ENCODE data around the gene SPATS2. TPM values are rescaled to one million over a fixed set of nuclear protein-coding genes. Genes with fewer than 3 reads are reported as not detected.
A peak's percentile ranks its signal among the peaks of the same experiment; 100 is the strongest.
"Not testable (repeated sequence)": the region's sequence is repeated elsewhere in the genome, so short reads cannot be mapped to it uniquely, and the experiment has no call there.

Gene SPATS2
- total RNA-seq: 10 to 100 TPM in 1 of 2 experiments, 1 to 10 TPM in 1; 9.7 to 12.9 TPM

DNA sequence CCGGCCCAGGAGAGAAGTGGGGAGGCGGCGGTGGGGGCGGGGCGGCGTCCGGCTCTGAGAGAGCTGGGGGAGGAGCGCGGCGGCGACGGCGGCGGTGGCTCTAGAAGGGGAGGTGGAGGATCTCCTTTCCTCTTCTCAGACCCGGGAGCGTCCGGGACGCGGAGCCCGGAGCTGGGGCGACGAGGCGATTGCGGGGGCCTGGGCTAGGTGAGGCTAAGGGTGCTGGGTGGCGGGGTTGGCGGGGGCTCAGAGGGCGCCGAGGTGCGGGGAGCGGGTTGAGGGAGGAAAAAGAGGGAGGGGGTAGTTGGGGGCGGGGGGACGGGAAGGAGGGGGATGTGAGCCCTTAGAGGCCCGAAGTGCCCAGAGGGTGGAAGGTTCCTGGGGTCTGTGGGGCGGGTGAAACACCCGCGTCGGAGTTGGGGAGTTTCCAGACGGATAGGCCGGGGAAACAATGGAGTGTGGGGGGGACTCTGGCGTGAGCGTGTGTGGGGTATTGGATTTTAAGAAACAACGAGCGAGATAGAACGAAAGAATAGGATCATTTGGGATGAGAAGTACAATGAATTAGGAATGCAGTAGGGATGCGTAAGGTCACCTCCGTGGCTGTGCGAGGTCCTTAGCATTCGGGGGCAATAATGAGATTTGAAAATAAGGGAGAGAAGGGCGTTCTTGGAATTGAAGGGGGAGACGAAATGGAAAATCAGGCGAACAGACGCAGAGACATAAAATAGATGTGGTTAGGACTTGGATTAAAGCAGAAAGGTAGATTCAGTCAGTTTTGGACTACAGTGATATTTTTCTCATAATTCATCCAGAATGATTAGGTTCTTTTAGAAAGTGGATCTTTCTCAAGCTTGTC is at the start of gene SPATS2:
SPATS2 (plus strand) TSS at position 82 of the 859 bp plus-strand sequence. CDS start 93,551 bp downstream, outside the sequence.
- POLR2A ChIA-PET: interaction anchor here (0.6 to 2.2 kb wide), 21 partner anchors 8 to 1462 kb away, joined by 3 to 14 read pairs (median 4); partner anchors contain the start of genes DNAJC22, FMNL3, MCRS1 and PRPF40B
- H3K9me3 Mint-ChIP-seq: no peaks in the 10 kb centered on the region
- H3K27ac Mint-ChIP-seq: peak within 1 kb of the TSS; percentile 95
- intact Hi-C loops (cut with micrococcal nuclease): loop anchor here (2.0 to 5.0 kb wide), 4 partner anchors 85 to 255 kb away; partner anchors contain the start of genes MCRS1, PRPF40B and TUBA1A
- no peaks in the 10 kb centered on the region for H3K27me3 Mint-ChIP-seq
- peaks cover 23% of the 10 kb centered on the region for H3K4me1 Mint-ChIP-seq (ENCODE audit: low read depth)
- no peak for DNase-seq
- peaks cover under 1% of the 10 kb centered on the region for H3K36me3 Mint-ChIP-seq
- peak within 1 kb of the TSS; percentile 95 for H3K4me3 Mint-ChIP-seq
- CTCF ChIA-PET: interaction anchor here (0.6 to 11.5 kb wide), 20 partner anchors 8 to 379 kb away, joined by 3 to 428 read pairs (median 5); partner anchors contain the start of genes DNAJC22 and TROAP

DNA sequence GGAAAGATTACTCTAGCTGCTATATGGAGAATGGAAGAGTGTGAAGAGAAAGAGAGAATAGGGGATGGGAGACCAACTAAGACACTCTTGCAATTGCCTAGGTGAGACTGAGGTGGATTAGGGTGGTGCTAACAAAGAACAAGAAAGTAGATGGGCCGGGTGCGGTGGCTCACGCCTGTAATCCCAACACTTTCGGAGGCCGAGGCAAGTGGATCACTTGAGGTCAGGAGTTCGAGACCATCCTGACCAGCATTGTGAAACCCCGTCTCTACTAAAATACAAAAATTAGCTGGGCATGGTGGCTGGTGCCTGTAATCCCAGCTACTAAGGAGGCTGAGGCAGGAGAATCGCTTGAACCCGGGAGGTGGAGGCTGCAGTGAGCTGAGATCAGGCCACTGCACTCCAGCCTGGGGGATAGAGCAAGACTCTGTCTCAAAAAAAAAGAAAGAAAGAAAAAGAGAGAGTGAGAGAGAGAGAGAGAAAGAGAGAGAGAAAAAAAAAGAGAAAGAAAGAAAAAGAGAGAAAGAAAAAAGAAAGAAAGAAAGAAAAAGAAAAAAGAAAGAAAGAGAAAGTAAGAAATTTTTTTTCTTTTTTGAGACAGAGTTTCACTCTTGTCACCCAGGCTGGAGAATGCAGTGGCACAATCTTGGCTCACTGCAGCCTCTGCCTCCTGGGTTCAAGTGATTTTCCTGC is 46.7 kb upstream of the SPATS2 start:
- POLR2A ChIA-PET; intact Hi-C loops (cut with micrococcal nuclease); H3K27me3 Mint-ChIP-seq; H3K9me3 Mint-ChIP-seq; H3K36me3 Mint-ChIP-seq; H3K4me3 Mint-ChIP-seq; DNase-seq; H3K27ac Mint-ChIP-seq: not testable (repeated sequence)
- CTCF ChIA-PET: interaction anchor here (3.6 kb wide), 1 partner anchor 12 kb away, joined by 21 read pairs; no protein-coding TSS in a partner anchor
- H3K4me1 Mint-ChIP-seq (ENCODE audit: low read depth): peaks cover 19% of the 10 kb centered on the region

DNA sequence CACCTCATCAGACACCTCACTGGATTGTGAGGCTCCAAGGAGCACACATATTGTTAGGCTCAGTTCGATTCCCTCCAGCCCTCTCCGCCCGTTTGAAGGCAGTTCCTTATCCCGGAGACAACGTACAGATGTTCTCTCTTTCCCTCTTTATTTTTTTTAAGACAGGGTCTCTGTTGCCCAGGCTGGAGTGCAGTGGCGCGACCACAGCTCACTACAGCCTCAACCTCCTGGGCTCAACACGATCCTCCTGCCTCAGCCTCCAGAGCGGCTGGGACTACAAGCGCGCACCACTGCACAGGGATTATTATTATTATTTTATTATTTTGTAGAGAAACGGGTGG is 44.9 kb upstream of the SPATS2 start:
- CTCF ChIA-PET: interaction anchor here (0.7 to 5.8 kb wide), 14 partner anchors 10 to 192 kb away, joined by 3 to 44 read pairs (median 5); partner anchors contain the start of genes DNAJC22, PRPH and SPATS2
- peak overlapping the region; percentile 90 for H3K27ac Mint-ChIP-seq
- H3K36me3 Mint-ChIP-seq: peaks cover 9% of the 10 kb centered on the region
- intact Hi-C loops (cut with micrococcal nuclease): loop anchor here (1.0 to 2.0 kb wide), 3 partner anchors 20 to 192 kb away; no protein-coding TSS in a partner anchor
- peak overlapping the region; percentile 99 for H3K4me3 Mint-ChIP-seq
- DNase-seq: no peak
- no peaks in the 10 kb centered on the region for H3K27me3 Mint-ChIP-seq
- H3K4me1 Mint-ChIP-seq (ENCODE audit: low read depth): peaks cover 19% of the 10 kb centered on the region
- POLR2A ChIA-PET: interaction anchor here (1.0 to 2.7 kb wide), 8 partner anchors 9 to 192 kb away, joined by 3 to 12 read pairs (median 6); partner anchors contain the start of genes PRPH, SPATS2 and TUBA1B
- no peaks in the 10 kb centered on the region for H3K9me3 Mint-ChIP-seq

DNA sequence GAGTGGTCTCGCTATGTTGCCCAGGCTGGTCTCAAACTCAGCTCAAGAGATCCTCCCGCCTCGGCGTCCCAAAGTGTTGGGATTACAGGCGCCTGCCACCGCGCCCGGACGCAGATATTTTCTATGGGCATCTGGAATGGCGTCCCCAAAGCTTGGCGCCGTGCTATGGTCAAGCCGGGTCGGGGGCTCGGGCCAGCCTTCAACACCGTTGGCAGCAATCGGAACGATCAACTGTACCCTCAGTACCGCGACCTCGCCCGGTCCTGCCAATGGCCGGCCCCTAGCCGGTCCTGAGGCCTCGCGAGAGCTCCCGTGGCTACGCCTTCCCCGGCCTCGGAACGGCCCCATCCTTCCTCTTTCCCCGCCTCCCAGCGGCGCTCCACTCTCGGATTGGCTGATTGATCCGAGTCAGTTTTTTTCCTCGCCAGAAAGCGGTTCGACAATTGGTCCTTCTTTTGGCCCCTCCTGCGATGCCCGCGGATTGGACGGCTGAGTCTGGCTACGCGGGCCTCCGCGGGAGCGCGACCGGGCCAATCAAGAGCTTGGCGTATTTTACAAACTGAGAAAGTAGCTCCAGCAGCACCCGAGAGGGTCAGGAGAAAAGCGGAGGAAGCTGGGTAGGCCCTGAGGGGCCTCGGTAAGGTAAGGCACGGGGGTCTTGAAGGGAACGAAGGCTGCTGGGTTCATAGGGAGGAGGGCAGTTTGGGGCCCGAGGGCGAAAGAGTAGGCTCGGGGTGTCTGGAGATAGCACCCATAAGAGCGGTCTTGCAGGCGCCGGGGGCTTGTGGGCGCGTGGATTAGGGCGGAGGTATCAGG is 44.3 kb upstream of the SPATS2 start, which contains the start of gene TROAP:
TROAP (plus strand) TSS at position 548 of the 816 bp plus-strand sequence. CDS start 354 bp downstream, outside the sequence.
- H3K27me3 Mint-ChIP-seq: no peaks in the 10 kb centered on the region
- intact Hi-C loops (cut with micrococcal nuclease): loop anchor here (1.0 to 2.0 kb wide), 4 partner anchors 20 to 193 kb away; partner anchors contain the start of gene TUBA1A
- ChIA-PET POLR2A (interaction anchor here (0.8 to 2.7 kb wide), 10 partner anchors 9 to 193 kb away, joined by 3 to 12 read pairs (median 6); partner anchors contain the start of genes PRPH, SPATS2 and TUBA1B), CTCF (interaction anchor here (0.7 to 5.8 kb wide), 15 partner anchors 9 to 191 kb away, joined by 3 to 44 read pairs (median 6); partner anchors contain the start of genes DNAJC22, PRPH and SPATS2)
- DNase-seq: peak; percentile 99
- peaks cover 12% of the 10 kb centered on the region for H3K36me3 Mint-ChIP-seq
- no peaks in the 10 kb centered on the region for H3K9me3 Mint-ChIP-seq
- H3K27ac Mint-ChIP-seq: peak within 1 kb of the TSS; percentile 90
- H3K4me1 Mint-ChIP-seq (ENCODE audit: low read depth): peaks cover 19% of the 10 kb centered on the region
- H3K4me3 Mint-ChIP-seq: peak within 1 kb of the TSS; percentile 99

DNA sequence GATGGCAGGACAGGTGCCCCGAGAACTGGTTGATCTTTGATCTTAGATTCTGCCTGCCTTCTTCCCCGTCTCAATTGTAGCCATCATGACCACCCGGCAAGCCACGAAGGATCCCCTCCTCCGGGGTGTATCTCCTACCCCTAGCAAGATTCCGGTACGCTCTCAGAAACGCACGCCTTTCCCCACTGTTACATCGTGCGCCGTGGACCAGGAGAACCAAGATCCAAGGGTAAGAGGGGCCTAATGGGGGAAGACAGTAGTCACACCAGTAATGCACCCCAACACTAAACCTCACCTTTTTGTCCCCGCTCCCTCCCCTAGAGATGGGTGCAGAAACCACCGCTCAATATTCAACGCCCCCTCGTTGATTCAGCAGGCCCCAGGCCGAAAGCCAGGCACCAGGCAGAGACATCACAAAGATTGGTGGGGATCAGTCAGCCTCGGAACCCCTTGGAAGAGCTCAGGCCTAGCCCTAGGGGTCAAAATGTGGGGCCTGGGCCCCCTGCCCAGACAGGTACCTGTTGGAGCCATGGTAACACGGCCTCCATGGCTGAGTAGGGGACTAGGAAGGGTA is 43.7 kb upstream of the SPATS2 start:
- H3K36me3 Mint-ChIP-seq: peaks cover 13% of the 10 kb centered on the region
- peak overlapping the region; percentile 90 for H3K27ac Mint-ChIP-seq
- intact Hi-C loops (cut with micrococcal nuclease): loop anchor here (1.0 to 2.0 kb wide), 2 partner anchors 19 to 134 kb away; partner anchors contain the start of gene TUBA1A
- POLR2A ChIA-PET: interaction anchor here (0.8 to 2.7 kb wide), 7 partner anchors 8 to 192 kb away, joined by 3 to 12 read pairs (median 7); partner anchors contain the start of genes PRPH, SPATS2 and TUBA1B
- H3K4me3 Mint-ChIP-seq: peak overlapping the region; percentile 99
- no peaks in the 10 kb centered on the region for H3K27me3 Mint-ChIP-seq
- DNase-seq: no peak
- H3K9me3 Mint-ChIP-seq: no peaks in the 10 kb centered on the region
- CTCF ChIA-PET: interaction anchor here (0.9 to 5.8 kb wide), 10 partner anchors 9 to 35 kb away, joined by 3 to 44 read pairs (median 8); partner anchors contain the start of genes DNAJC22 and PRPH
- H3K4me1 Mint-ChIP-seq (ENCODE audit: low read depth): peaks cover 19% of the 10 kb centered on the region

DNA sequence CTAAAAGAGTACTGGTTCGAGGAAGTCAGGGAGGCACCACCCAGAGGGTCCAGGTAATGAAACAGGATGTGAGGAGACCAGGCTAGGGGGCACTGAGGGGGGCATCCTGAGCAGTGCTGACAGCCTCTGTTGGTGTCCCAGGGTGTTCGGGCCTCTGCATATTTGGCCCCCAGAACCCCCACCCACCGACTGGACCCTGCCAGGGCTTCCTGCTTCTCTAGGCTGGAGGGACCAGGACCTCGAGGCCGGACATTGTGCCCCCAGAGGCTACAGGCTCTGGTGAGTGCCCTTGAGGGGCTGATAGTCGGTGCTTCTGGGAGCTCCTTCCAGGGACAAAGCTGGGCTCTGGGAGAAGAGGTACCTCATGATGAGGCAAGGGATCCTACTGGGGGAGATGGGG is 41.7 kb upstream of the SPATS2 start:
- ChIA-PET CTCF (interaction anchor here (5.8 kb wide), 1 partner anchor 17 kb away, joined by 44 read pairs; no protein-coding TSS in a partner anchor), POLR2A (interaction anchor here (1.1 kb wide), 1 partner anchor 30 kb away, joined by 3 read pairs; the partner anchor contains the start of gene PRPH)
- Mint-ChIP-seq H3K4me3 (no peak overlapping the region), H3K4me1 (ENCODE audit: low read depth) (peaks cover 19% of the 10 kb centered on the region), H3K27me3 (no peaks in the 10 kb centered on the region), H3K9me3 (no peaks in the 10 kb centered on the region), H3K27ac (no peak overlapping the region), H3K36me3 (peaks cover 17% of the 10 kb centered on the region)
- no peak for DNase-seq
- intact Hi-C loops (cut with micrococcal nuclease): no loop called here

DNA sequence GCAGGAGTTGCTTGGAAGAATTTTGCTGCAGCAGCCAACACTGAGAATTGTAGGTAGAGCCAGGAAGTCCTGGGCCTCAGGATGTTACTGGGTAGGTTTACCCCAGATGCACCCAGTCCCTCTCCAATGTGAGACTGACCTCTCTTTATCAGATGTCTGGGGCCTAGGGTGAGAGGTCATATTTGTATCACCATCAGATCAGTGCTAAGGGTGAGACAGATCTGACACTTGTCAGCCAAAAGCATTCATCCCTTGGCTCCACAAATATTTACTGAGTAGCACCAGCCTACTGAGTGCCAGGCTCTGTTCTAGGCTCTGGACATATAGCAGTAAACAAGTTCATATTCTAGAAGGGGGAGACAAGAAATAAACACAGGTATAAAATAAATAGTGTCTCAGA is 39.9 kb upstream of the SPATS2 start:
- intact Hi-C loops (cut with micrococcal nuclease): no loop called here
- peaks cover 9% of the 10 kb centered on the region for H3K4me1 Mint-ChIP-seq (ENCODE audit: low read depth)
- POLR2A ChIA-PET: no interaction called here
- H3K27ac Mint-ChIP-seq: no peak overlapping the region
- DNase-seq: no peak
- CTCF ChIA-PET: no interaction called here
- H3K9me3 Mint-ChIP-seq: no peaks in the 10 kb centered on the region
- peaks cover 24% of the 10 kb centered on the region for H3K36me3 Mint-ChIP-seq
- no peak overlapping the region for H3K4me3 Mint-ChIP-seq
- peaks cover 7% of the 10 kb centered on the region for H3K27me3 Mint-ChIP-seq

DNA sequence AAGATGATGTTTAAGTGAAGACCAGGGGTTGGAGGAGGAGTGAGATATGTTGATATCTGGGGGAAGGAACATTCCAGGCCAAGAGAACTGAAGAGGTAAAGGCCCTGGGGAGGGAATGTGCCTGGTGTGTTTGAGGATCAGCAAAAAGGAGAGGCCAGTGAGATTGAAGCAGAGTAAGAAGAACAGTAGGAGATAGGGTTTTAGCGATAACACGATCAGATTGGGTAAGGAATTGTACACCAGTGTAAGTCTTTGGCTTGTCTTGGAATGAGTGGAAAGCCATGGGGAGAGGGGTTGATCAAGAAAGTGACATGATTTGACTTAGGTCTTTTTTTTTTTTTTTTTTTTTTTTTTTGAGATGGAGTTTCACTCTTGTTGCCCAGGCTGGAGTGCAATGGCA is 39.4 kb upstream of the SPATS2 start:
- intact Hi-C loops (cut with micrococcal nuclease): no loop called here
- DNase-seq: no peak
- H3K4me3 Mint-ChIP-seq: no peak overlapping the region
- ChIA-PET POLR2A (no interaction called here), CTCF (interaction anchor here (0.9 kb wide), 1 partner anchor 15 kb away, joined by 3 read pairs; no protein-coding TSS in a partner anchor)
- peaks cover 9% of the 10 kb centered on the region for H3K27me3 Mint-ChIP-seq
- no peak overlapping the region for H3K27ac Mint-ChIP-seq
- H3K9me3 Mint-ChIP-seq: no peaks in the 10 kb centered on the region
- peaks cover 24% of the 10 kb centered on the region for H3K36me3 Mint-ChIP-seq
- H3K4me1 Mint-ChIP-seq (ENCODE audit: low read depth): peaks cover 8% of the 10 kb centered on the region

DNA sequence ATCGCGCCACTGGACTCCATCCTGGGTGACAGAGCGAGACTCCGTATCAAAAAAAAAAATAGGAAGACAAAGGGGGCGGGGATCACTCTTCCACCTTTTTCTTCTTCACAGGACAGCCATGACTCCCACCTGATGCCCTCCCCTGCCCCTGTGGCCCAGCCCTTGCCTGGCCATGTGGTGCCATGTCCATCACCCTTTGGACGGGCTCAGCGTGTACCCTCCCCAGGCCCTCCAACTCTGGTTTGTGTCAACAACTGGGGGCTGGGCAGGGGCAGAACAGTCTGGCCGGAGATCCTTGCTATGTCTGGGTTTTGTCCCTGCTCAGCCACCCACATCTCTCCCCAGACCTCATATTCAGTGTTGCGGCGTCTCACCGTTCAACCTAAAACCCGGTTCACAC is 38.4 kb upstream of the SPATS2 start:
- no peaks in the 10 kb centered on the region for H3K9me3 Mint-ChIP-seq
- H3K4me1 Mint-ChIP-seq (ENCODE audit: low read depth): peaks cover 6% of the 10 kb centered on the region
- CTCF ChIA-PET: interaction anchor here (0.9 to 11.4 kb wide), 2 partner anchors 14 to 36 kb away, joined by 3 to 188 read pairs; partner anchors contain the start of gene PRPH
- H3K27me3 Mint-ChIP-seq: peaks cover 14% of the 10 kb centered on the region
- peaks cover 22% of the 10 kb centered on the region for H3K36me3 Mint-ChIP-seq
- no peak overlapping the region for H3K4me3 Mint-ChIP-seq
- H3K27ac Mint-ChIP-seq: no peak overlapping the region
- POLR2A ChIA-PET: no interaction called here
- intact Hi-C loops (cut with micrococcal nuclease): no loop called here
- no peak for DNase-seq

DNA sequence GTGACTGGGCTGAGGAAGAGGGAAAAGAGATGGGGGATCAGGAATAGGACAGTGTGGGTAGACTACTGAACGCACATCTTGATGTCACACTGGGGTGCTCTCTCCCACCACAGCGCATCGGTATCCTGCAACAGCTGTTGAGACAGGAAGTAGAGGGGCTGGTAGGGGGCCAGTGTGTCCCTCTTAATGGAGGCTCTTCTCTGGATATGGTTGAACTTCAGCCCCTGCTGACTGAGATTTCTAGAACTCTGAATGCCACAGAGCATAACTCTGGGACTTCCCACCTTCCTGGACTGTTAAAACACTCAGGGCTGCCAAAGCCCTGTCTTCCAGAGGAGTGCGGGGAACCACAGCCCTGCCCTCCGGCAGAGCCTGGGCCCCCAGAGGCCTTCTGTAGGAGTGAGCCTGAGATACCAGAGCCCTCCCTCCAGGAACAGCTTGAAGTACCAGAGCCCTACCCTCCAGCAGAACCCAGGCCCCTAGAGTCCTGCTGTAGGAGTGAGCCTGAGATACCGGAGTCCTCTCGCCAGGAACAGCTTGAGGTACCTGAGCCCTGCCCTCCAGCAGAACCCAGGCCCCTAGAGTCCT is 37.1 kb upstream of the SPATS2 start:
- peaks cover 4% of the 10 kb centered on the region for H3K4me1 Mint-ChIP-seq (ENCODE audit: low read depth)
- H3K36me3 Mint-ChIP-seq: peaks cover 19% of the 10 kb centered on the region
- peaks cover 23% of the 10 kb centered on the region for H3K27me3 Mint-ChIP-seq
- H3K9me3 Mint-ChIP-seq: no peaks in the 10 kb centered on the region
- intact Hi-C loops (cut with micrococcal nuclease): no loop called here
- DNase-seq: no peak
- H3K4me3 Mint-ChIP-seq: no peak overlapping the region
- ChIA-PET CTCF (interaction anchor here (0.8 to 11.4 kb wide), 4 partner anchors 12 to 37 kb away, joined by 3 to 188 read pairs (median 22); partner anchors contain the start of genes DNAJC22 and PRPH), POLR2A (interaction anchor here (1.5 kb wide), 1 partner anchor 37 kb away, joined by 4 read pairs; the partner anchor contains the start of gene SPATS2)
- no peak overlapping the region for H3K27ac Mint-ChIP-seq
